PFSK-1 (cell line): ENCODE data around the gene SLC38A9.

Experiments used
- FOXP2 ChIP-seq: optimal IDR thresholded peaks from 2 replicates; pipeline ENCODE3; 2011; ENCODE audit warnings: borderline replicate concordance, control low read depth, inconsistent platforms; ENCODE audit not compliant: insufficient read depth; ENCODE audit errors: extremely low read length, extremely low read depth
- POLR2AphosphoS5 ChIP-seq: IDR thresholded peaks from 2 replicates; pipeline ENCODE4 v1.6.1; 2012; ENCODE audit warnings: low read depth, mild to moderate bottlenecking, control low read depth, low read length, moderate library complexity
- SIN3A ChIP-seq: IDR thresholded peaks from 2 replicates; pipeline ENCODE4 v1.6.1; 2012; ENCODE audit warnings: mild to moderate bottlenecking, low read length, moderate library complexity, borderline replicate concordance; ENCODE audit not compliant: insufficient read depth
- TAF1 ChIP-seq: IDR thresholded peaks from 2 replicates; pipeline ENCODE4 v1.6.1; 2012; ENCODE audit warnings: low read length, control low read depth, borderline replicate concordance; ENCODE audit not compliant: insufficient read depth
- TF ChIP-seq, protein P1 (sequence below), 2 experiments: IDR thresholded peaks; 2 replicates each; pipeline versions ENCODE4 v1.6.1 to v1.8.0; 2011 to 2012; ENCODE audit warnings: low read depth in 2 of 2, low read length in 2 of 2, control low read depth in 1 of 2, inconsistent platforms in 1 of 2, mild to moderate bottlenecking in 1 of 2, moderate library complexity in 1 of 2; ENCODE audit not compliant: insufficient read depth in 1 of 2

SLC38A9 gene

DNA sequence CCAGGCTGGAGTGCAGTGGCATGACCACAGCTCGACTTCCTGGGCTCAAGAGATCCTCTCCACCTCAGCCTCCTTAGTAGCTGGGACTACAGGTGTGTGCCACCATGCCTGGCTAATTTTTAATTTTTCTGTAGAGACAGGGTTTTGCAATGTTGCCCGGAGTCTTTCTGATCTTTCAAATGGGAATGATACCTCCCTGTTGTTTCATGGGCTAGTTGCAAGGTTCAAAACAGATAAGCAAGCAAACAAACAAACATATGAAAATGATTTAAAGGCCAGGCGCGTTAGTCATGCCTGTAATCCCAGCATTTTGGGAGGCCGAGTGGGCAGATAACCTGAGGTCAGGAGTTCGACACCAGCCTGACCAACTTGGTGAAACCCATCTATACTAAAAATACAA lies 132.1 kb downstream of the SLC38A9 start:
- TF ChIP-seq TAF1 (no peak), SIN3A (no peak), POLR2AphosphoS5 (no peak), FOXP2 (no peak)
- TF ChIP-seq, protein P1, sequence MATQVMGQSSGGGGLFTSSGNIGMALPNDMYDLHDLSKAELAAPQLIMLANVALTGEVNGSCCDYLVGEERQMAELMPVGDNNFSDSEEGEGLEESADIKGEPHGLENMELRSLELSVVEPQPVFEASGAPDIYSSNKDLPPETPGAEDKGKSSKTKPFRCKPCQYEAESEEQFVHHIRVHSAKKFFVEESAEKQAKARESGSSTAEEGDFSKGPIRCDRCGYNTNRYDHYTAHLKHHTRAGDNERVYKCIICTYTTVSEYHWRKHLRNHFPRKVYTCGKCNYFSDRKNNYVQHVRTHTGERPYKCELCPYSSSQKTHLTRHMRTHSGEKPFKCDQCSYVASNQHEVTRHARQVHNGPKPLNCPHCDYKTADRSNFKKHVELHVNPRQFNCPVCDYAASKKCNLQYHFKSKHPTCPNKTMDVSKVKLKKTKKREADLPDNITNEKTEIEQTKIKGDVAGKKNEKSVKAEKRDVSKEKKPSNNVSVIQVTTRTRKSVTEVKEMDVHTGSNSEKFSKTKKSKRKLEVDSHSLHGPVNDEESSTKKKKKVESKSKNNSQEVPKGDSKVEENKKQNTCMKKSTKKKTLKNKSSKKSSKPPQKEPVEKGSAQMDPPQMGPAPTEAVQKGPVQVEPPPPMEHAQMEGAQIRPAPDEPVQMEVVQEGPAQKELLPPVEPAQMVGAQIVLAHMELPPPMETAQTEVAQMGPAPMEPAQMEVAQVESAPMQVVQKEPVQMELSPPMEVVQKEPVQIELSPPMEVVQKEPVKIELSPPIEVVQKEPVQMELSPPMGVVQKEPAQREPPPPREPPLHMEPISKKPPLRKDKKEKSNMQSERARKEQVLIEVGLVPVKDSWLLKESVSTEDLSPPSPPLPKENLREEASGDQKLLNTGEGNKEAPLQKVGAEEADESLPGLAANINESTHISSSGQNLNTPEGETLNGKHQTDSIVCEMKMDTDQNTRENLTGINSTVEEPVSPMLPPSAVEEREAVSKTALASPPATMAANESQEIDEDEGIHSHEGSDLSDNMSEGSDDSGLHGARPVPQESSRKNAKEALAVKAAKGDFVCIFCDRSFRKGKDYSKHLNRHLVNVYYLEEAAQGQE (IDR thresholded peaks at IDR 0.05; ENCODE audit: insufficient read depth in 1 of 2, low read depth in 2 of 2, low read length in 2 of 2) = no peak

DNA sequence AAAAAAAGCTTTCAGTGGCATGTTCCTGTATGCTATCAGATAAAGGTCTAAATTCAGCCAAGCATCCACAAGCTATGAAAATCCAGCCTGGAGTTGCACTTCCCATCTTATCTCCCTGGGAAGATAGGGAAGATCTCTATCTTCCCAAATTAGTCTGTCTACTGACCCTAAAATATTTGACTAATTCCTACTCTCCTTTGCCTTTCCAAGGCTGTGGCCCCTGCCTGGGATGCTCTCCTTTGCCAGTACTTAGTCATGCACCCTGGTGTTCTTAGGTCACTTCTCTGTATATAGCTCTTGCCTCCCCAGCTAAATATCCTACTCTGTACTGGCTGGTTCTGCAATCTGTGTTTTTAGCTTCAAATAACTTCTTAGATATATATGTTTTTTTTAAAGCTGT lies 133.4 kb downstream of the SLC38A9 start:
- TF ChIP-seq, protein P1 (IDR thresholded peaks at IDR 0.05; ENCODE audit: insufficient read depth in 1 of 2, low read depth in 2 of 2, low read length in 2 of 2) = no peak
- TF ChIP-seq TAF1 (no peak), FOXP2 (no peak), SIN3A (no peak), POLR2AphosphoS5 (no peak)

DNA sequence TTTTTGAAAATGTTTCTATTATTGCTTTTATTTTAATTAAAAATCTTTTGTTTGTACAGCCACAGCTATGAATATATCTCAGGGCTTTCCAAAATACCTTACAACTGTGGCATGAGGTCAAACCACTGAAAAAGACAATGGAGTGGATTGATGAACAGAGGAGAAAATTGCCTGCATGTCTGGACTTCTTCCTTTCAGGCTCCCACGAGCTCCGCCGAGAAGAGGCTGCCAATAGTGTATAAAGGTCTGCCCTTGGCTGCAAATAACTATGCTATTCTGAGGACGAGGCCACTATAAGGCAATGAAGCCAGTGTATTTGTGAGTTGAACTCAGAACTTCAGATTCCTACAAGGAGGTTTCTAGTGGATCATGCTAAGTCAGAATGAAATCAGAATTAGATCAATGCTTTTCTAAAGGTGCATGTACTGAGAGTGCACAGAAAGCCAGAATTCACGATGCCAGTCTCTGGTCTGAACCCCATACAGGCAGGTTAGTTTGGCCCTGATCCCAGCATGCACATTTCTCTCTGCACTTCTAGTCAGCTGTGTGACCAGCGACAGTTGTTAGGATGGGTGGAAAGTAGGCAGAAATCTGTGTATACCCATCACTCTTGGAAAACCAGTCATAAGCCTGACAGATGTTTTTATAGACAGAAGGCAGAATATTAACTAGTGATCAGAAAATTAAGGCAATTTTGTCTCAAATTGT lies 134.6 kb downstream of the SLC38A9 start:
- TF ChIP-seq FOXP2 (no peak), SIN3A (no peak), POLR2AphosphoS5 (no peak), TAF1 (no peak)
- TF ChIP-seq, protein P1 (IDR thresholded peaks at IDR 0.05; ENCODE audit: insufficient read depth in 1 of 2, low read depth in 2 of 2, low read length in 2 of 2) = no peak

DNA sequence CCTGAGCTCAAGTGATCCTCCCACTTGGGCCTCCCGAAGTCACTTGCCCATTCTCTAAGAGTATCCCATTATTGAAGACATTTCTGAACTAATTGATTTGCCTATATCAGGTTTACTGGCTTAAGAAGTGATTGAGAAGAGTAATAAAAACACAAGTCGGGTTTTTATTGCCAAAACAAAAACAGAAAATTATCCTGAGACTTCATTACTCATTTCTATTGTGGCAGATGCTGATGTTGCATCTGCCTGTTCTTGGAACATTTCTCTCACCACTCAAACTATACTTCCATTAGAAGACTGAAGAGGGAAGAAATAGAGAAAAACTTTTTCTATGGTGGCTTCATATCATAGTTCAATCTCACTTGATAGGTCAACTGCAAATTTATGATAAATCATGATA lies 135.5 kb downstream of the SLC38A9 start:
- no peak for TF ChIP-seq FOXP2
- no peak for TF ChIP-seq TAF1
- no peak for TF ChIP-seq SIN3A
- no peak for TF ChIP-seq POLR2AphosphoS5
- TF ChIP-seq, protein P1 (IDR thresholded peaks at IDR 0.05; ENCODE audit: insufficient read depth in 1 of 2, low read depth in 2 of 2, low read length in 2 of 2) = no peak
